HG02970 (cell line): Measurements from ENCODE around the gene EXTL1.

Experiments used
- ATAC-seq: cut with Tn5 transposase; IDR thresholded peaks from one replicate; pipeline ENCODE4 v1.9.1; 2021; ENCODE audit warnings: mild to moderate bottlenecking, moderate library complexity, moderate number of reproducible peaks; ENCODE audit not compliant: unreplicated experiment, low FRiP score

EXTL1 gene

GRCh38 chr1:26037904-26038303 is 16.3 kb downstream of the EXTL1 start:
- no peak for ATAC-seq

- ATAC-seq, result no peak
These were observed 16.9 kb downstream of the EXTL1 start for GRCh38 chr1:26038477-26038876.

GRCh38 chr1:26038904-26039303 is 17.3 kb downstream of the EXTL1 start:
- ATAC-seq, result no peak

- ATAC-seq, result no peak
These were observed 19.8 kb downstream of the EXTL1 start for GRCh38 chr1:26041401-26041800.

GRCh38 chr1:26041978-26042377 is 20.4 kb downstream of the EXTL1 start:
- ATAC-seq, result no peak

- ATAC-seq, result no peak
These were observed 22.2 kb downstream of the EXTL1 start for GRCh38 chr1:26043765-26044164.

GRCh38 chr1:26044414-26044813 is 22.8 kb downstream of the EXTL1 start:
- ATAC-seq, result no peak

GRCh38 chr1:26044971-26045721 is 23.6 kb downstream of the EXTL1 start:
- ATAC-seq, result no peak

GRCh38 chr1:26045722-26046245 is 24.2 kb downstream of the EXTL1 start, which contains the start of gene SLC30A2:
TSS of gene SLC30A2 (minus strand) at chr1:26046118. CDS start at chr1:26045896, 222 bp downstream.
- no peak for ATAC-seq

GRCh38 chr1:26046246-26047095 is 24.9 kb downstream of the EXTL1 start:
- no peak for ATAC-seq

GRCh38 chr1:26047278-26047874 is 25.8 kb downstream of the EXTL1 start:
- no peak for ATAC-seq

- no peak for ATAC-seq
These were observed 28.1 kb downstream of the EXTL1 start for GRCh38 chr1:26049531-26050247.

- ATAC-seq, result no peak
These were observed 28.7 kb downstream of the EXTL1 start for GRCh38 chr1:26050248-26050640.

- no peak for ATAC-seq
These were observed 32.4 kb downstream of the EXTL1 start for GRCh38 chr1:26053718-26054560.

- ATAC-seq, result no peak
These were observed 33.5 kb downstream of the EXTL1 start for GRCh38 chr1:26055041-26055440.

- ATAC-seq, result no peak
These were observed 35.6 kb downstream of the EXTL1 start for GRCh38 chr1:26057189-26057588.

GRCh38 chr1:26058052-26058595 is 36.5 kb downstream of the EXTL1 start:
- ATAC-seq, result no peak

GRCh38 chr1:26059906-26060305 is 38.3 kb downstream of the EXTL1 start:
- no peak for ATAC-seq
